Measurements from ENCODE around the gene MFGE8.
A peak's percentile ranks its signal among the peaks of the same experiment; 100 is the strongest.

Gene MFGE8

DNA sequence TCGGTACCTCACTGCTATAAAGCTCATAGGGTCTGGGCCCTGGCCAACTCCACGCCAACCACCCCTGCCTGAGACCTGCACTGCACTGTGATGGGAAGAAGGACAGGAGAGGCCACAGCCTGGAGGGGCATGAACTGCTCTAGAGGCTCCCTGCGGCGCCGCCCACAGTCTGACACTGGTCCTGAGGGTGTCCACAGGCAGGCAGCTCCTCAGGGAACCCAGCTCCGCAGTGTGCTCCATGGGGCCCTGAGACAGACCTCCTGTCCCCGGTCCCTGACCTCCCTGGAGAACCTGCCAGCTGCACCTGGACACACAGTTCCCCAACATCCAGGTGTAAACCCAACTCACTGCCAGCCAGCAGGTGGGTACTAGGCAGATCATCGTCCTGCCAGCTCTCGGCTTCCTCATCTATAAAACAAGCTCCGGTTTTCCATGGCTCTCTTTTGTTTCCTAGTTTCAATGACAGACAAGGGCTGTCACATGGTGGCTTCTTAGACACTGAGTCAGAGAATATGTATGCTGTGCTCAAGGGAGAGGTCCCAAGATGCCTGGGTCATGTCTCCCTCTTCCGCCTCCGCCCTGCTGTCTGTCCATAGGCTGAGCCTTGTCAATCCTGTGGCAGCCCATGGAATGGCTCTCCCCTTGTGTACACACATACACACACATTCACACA, 12.7 kb downstream of the MFGE8 start:
- no peak for DNase-seq (ENCODE audit: low read depth in 2 of 3, low spot score in 2 of 3)

DNA sequence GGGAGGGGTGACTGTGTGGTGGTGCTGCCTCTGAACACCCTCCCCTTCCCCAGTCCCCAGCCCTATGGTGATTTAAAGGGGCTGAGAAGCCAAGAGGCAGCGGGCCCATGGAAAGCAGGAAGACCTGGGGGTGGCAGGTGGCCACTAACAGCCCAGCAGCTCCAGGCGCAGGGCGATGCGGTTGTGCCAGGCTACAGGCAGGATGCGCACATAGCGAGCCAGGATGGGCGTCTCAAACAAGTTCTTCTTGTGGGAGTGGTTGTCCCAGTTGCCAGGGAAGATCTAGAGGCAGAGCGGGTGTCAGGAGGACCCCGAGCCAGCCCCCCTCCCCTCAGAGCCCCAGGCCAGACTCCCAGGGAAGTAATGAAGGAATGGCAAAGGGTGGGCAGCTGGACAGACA, 13.9 kb downstream of the MFGE8 start:
- DNase-seq (ENCODE audit: low read depth in 2 of 3, low spot score in 2 of 3) = no peak

- no peak for DNase-seq (ENCODE audit: low read depth in 2 of 3, low spot score in 2 of 3)
Observed at GRCh38 chr15:88898736-88899135, 14.4 kb downstream of the MFGE8 start.

DNA sequence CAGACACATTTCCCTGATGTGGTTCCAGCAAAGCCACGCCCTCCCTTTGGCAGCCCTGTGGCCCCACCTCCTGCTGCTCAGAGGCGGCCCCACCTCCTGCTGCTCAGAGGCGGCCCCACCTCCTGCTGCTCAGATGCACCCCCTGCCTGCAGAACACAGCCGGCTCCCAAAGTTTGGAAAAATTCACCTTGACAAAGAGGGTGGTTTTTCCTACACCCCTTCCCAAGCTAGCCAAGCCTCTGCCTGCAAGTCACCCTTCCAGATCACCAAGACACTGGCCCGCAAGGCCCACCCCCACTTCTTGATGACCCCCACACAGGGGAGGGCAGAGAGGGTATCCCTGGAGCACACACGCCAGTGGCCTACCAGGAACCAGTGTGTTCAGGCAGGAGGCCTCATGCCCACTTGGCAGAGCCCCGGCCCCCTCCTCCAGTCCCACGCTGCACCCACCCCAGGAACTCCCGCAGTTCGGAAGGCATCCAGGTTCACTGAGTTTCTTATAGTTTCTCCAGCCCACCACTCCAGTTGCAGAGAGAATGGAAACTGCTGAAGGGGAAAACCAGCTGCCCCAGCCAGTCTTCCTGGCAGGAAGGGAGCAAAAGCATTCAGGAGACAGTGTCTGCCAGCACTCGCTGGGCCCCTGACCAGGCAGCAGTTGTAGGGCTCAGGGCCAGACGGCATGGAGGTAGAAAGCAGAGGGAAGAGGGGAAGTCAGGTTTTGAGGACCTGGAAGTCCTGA, 15.6 kb downstream of the MFGE8 start:
- peak in 2 of 3 experiments; percentile 47 for DNase-seq (ENCODE audit: low read depth in 2 of 3, low spot score in 2 of 3)

DNA sequence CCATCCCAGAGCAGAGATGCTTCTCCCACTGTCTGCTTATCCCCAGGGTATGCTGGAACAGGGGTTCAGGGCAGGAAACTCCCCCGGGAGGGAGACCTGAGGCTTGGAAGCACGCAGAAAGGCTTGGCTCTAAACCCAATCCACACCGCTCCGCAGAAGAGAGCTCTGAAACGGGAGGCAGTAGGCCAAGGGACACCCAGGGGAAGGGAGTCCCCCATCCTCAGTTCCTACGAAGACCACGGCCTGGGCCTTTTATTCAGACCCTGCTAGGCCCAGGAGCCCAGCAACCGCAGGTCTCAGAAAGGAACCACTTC, 16.1 kb downstream of the MFGE8 start:
- no peak for DNase-seq (ENCODE audit: low read depth in 2 of 3, low spot score in 2 of 3)

- no peak for DNase-seq (ENCODE audit: low read depth in 2 of 3, low spot score in 2 of 3)
Observed at GRCh38 chr15:88896333-88897033, 16.7 kb downstream of the MFGE8 start.

- DNase-seq (ENCODE audit: low read depth in 2 of 3, low spot score in 2 of 3) = peak; percentile 40 to 49 (median 40)
Observed at GRCh38 chr15:88894819-88895767, 18.1 kb downstream of the MFGE8 start, which contains the start of gene HAPLN3. HAPLN3 (minus strand) TSS chr15:88895544; CDS start chr15:88887298, 8,246 bp downstream.

DNA sequence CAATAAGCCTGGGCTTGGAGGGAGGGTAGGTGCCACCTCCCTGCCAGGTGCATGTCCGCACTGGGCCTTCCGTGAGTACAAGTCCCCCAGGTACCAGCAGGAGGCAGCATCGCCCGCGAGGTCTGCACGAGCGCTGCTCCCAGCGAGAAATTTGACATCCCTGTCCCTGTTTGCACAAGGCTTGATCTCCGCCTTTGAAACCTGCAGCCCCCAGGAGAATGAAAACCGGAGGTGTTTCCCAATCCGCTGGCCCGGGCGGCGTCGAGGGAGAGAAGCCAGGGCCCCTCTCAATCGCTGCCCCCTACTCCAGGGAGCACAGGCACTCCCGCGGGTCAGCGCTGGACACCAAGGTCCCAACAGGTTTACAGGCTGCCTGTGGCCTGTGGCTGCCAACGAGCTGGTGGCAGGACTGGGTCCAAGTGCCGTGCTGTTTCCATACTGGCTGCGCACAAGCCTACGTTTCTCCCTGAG, 18.8 kb downstream of the MFGE8 start:
- DNase-seq (ENCODE audit: low read depth in 2 of 3, low spot score in 2 of 3) = peak; percentile 50 to 67 (median 65)

DNA sequence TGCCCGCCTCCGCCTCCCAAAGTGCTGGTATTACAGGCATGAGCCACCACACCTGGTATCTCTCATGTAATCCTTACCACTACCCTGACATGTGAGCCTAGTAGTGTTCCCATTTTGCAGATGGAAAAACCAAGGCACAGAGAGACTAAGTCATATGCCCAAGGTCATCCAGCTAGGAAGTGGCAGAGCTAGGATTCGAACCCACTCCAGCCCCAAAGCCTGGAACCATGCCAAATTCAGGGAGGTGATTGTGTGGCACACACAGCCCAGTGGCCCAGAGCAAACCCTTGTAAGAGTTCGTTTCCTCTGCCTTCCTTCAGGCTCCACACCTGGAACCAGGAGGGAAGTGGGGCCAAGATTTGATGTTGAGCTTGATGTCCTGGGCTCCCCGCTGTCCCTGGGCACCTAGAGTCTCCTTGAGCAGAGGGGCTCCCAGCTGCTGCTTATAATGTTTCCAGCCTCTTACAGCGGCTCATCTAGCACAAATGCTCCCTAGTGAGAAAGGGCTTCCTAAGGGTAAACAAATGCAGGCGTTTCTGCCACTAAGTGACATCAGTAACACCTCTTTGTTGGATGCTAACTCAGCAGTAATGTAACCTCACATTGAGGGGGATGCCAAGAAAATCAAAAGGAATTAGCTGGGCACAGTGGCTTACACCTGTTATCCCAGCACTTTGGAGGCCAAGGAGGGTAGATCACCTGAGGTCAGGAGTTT, 21.5 kb downstream of the MFGE8 start:
- DNase-seq (ENCODE audit: low read depth in 2 of 3, low spot score in 2 of 3) = no peak

- no peak for DNase-seq (ENCODE audit: low read depth in 2 of 3, low spot score in 2 of 3)
Observed at GRCh38 chr15:88890495-88890894, 22.7 kb downstream of the MFGE8 start.

DNA sequence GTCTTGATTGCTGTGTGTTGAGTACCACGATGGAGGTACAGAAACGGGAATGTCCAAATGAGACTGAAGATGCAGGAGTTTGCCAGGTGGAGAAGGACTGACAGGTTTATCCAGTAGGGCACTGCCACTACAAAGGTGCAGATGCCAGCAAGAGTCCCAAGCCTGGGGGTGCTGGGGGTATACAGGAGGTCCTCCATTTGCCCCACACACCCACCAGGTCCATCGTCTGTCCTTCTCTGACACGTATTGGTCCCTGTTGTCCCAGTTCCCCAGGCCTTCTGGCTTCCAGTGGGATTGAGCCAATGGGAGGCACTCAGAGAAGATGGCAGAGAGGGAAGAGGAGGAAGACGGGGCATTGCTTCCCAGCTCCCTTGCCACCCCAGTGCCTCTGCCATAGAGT, 24.5 kb downstream of the MFGE8 start:
- DNase-seq (ENCODE audit: low read depth in 2 of 3, low spot score in 2 of 3) = no peak

DNA sequence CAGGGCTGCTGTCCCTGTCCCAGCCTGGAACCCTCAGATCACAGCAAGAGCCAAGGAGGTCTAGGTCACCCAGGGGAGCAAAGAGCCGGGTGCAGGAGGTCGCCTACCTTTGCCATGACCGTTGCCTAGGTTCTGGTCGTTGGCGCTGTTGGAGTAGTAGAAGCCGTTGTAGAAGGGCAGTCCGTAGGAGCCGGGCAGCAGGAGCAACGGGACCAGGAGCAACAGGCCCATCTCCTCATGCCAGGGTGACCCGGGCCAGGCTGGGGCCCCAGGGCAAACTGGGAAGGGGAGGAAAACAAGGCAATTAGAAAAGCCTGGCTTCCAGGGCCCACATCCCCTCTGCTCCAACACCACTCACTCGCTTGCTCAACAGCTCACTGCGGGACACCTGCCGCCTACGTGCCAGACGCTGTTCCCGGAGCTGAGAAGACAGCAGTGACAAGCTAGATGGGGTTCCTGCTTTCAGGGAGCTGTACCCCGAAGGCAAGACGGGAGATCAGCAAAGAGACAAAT, 26.1 kb downstream of the MFGE8 start:
- DNase-seq (ENCODE audit: low read depth in 2 of 3, low spot score in 2 of 3) = no peak

DNA sequence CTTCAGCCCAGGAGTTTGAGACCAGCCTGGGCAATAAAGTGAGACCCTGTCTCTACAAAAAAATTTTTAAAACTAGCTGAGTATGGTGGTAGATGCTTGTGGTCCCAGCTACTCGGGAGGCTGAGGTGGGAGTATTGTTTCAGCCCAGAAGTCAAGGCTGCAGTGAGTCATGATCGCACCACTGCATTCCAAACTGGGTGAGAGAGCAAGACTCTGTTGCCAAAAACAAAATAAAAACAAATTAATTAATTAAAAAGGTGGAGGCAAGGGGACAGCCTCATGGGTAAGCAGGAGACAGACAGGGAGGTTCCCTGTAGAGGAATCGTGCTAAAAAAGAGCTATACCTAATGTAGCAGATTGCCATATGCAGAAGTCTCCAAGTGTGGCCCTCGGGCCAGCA, 30.4 kb downstream of the MFGE8 start:
- no peak for DNase-seq (ENCODE audit: low read depth in 2 of 3, low spot score in 2 of 3)

- DNase-seq (ENCODE audit: low read depth in 2 of 3, low spot score in 2 of 3) = no peak
Observed at GRCh38 chr15:88881775-88882174, 31.4 kb downstream of the MFGE8 start.

DNA sequence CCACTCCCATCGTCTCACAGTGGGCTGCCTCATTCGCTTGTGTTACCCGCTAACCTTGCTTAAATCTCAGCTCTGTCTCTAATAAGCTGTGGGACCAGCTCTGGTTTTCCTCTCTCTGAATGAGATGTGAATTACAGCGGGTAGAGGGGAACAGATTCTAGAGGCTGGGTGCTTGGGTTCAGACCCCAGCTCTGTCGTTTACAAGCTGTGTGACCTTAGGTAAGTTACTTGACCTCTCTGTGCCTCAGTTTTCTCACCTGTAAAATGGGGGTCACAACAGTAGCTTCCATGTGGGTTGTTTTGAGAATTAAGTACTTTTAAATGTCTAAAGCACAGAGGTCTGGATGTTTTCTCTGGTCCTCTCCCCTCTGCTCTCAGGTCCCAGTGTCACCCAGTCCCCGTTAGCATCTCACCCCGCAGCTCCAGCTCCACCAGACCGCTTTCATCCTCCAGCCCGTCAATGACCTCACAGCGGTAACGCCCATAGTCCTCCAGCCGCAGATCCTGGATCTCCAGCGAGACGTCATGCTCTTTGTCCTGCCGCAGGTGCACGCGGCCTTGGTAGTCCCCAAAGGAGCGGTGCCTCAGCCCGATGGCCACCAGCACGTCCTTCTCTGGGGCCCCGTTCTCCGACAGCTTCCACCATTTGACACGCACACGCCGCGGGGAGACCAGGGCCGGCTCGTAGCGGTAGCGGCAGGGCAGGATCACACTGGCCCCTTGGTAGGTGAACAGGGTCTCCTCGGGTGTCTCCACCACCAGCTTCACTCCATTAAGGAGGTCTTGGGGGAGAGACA, 32.0 kb downstream of the MFGE8 start:
- no peak for DNase-seq (ENCODE audit: low read depth in 2 of 3, low spot score in 2 of 3)

DNA sequence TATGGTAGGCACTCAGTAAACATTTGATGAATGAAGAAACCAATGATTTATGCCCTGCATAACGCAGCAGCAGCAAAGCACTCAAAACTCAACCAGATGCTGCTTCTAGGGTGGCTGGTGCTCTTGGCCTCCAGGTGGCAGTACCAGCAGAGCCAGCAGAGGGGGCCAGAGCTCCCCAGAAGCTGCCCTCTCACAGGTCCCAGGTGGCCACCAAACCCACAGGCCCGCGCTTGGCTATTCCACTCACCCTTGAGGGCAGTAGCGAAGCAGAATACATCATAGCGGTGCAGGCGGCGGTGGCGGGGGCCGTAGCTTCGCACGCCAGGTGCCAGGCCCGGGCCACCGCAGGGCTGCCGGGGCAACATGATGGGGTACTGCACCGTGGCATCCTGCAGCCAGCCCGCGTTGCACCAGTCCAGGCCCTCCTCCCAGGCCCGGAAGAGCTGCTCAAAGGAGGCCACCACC, 34.4 kb downstream of the MFGE8 start:
- peak in 1 of 3 experiments; percentile 15 for DNase-seq (ENCODE audit: low read depth in 2 of 3, low spot score in 2 of 3)

GRCh38 chr15:88877906-88878305, 35.3 kb downstream of the MFGE8 start:
- DNase-seq (ENCODE audit: low read depth in 2 of 3, low spot score in 2 of 3) = no peak

DNA sequence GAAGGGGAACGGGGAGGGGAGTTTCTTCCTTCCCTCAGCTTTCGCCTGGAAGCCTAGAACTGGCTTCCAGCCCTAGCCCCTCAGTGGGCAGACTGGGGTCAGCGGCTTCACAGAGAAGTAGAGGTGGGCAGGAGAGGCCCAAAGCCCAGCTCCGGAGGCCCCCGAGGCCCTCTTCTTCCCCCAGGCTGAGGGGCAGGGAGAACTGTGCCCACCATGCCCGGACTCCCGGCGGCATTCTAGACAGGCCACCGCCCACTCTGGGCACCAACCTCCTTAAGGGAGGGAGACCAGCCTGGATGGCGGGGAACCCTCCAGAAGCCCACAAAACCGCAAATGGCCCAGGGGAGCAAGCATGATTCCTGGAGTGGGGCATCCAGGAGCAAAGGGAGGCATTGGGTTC, 35.8 kb downstream of the MFGE8 start:
- DNase-seq (ENCODE audit: low read depth in 2 of 3, low spot score in 2 of 3) = no peak

GRCh38 chr15:88876573-88876972, 36.6 kb downstream of the MFGE8 start:
- DNase-seq (ENCODE audit: low read depth in 2 of 3, low spot score in 2 of 3) = no peak
